GM23338 (cell line): ENCODE measurements around the gene EIF2D. TPM values are rescaled to one million over a fixed set of nuclear protein-coding genes. Genes with fewer than 3 reads are reported as not detected.
A peak's percentile ranks its signal among the peaks of the same experiment; 100 is the strongest.
"Not testable (repeated sequence)": the region's sequence is repeated elsewhere in the genome, so short reads cannot be mapped to it uniquely, and the experiment has no call there.

Source experiments
- ATAC-seq: fragments of 200-7000 bp; cut with Tn5 transposase; 3 replicates; pipeline ENCODE4 v1.9.1; 2020
- DNase-seq: peaks from one replicate; pipeline ENCODE4 v3.0.0-alpha.2; 2015; ENCODE audit warnings: low spot score
- H2AFZ ChIP-seq: fragments of 200-600 bp; sonication (generic); 2 replicates; pipeline ENCODE4 v1.8.0; 2016; ENCODE audit warnings: antibody characterized with exemption, mild to moderate bottlenecking, moderate library complexity
- H3F3A ChIP-seq: fragments of 200-600 bp; sonication (generic); replicated peaks from 2 replicates; pipeline ENCODE4 v1.8.0; 2017; ENCODE audit warnings: antibody characterized with exemption, mixed run types, low read depth
- H3K27ac ChIP-seq: fragments of 200-600 bp; sonication (generic); 2 replicates; pipeline ENCODE4 v1.6.1; 2016; ENCODE audit warnings: low read depth
- H3K27me3 ChIP-seq: fragments of 200-600 bp; sonication (generic); 2 replicates; pipeline ENCODE4 v1.8.0; 2016; ENCODE audit warnings: mild to moderate bottlenecking, mixed run types, moderate library complexity; ENCODE audit not compliant: insufficient read depth
- H3K36me3 ChIP-seq: fragments of 200-600 bp; sonication (generic); 2 replicates; pipeline ENCODE4 v1.8.0; 2016; ENCODE audit warnings: mild to moderate bottlenecking; ENCODE audit not compliant: insufficient read depth
- H3K4me1 ChIP-seq: fragments of 200-600 bp; sonication (generic); 2 replicates; pipeline ENCODE4 v1.8.0; 2016; ENCODE audit warnings: mild to moderate bottlenecking, moderate library complexity; ENCODE audit not compliant: insufficient read depth
- H3K4me2 ChIP-seq: fragments of 200-600 bp; sonication (generic); 2 replicates; pipeline ENCODE4 v1.7.1; 2017; ENCODE audit warnings: mixed run types
- H3K4me3 ChIP-seq: fragments of 200-600 bp; sonication (generic); 2 replicates; pipeline ENCODE4 v1.6.1; 2016; ENCODE audit warnings: mixed run types
- H3K79me2 ChIP-seq: fragments of 200-600 bp; sonication (generic); replicated peaks from 2 replicates; pipeline ENCODE4 v1.8.0; 2017; ENCODE audit warnings: mild to moderate bottlenecking; ENCODE audit not compliant: insufficient read depth
- H3K9me2 ChIP-seq: fragments of 200-600 bp; sonication (generic); 2 replicates; pipeline ENCODE4 v1.8.0; 2017; ENCODE audit not compliant: insufficient read depth
- H4K20me1 ChIP-seq: fragments of 200-600 bp; sonication (generic); replicated peaks from 2 replicates; pipeline ENCODE4 v1.8.0; 2017; ENCODE audit warnings: mild to moderate bottlenecking; ENCODE audit not compliant: insufficient read depth
- H3K27ac Mint-ChIP-seq: 2 replicates; pipeline ENCODE4 v1.8.0; 2020; ENCODE audit warnings: inconsistent platforms, mild to moderate bottlenecking, moderate library complexity, mixed read lengths
- H3K27me3 Mint-ChIP-seq: 3 replicates; pipeline ENCODE4 v1.8.0; 2022; ENCODE audit warnings: low read depth, mild to moderate bottlenecking, moderate library complexity, mixed read lengths, inconsistent platforms; ENCODE audit not compliant: insufficient read depth, poor library complexity
- H3K36me3 Mint-ChIP-seq: 3 replicates; pipeline ENCODE4 v1.8.0; 2021; ENCODE audit warnings: low read depth, mild to moderate bottlenecking, inconsistent platforms, moderate library complexity, mixed read lengths
- H3K4me1 Mint-ChIP-seq: 3 replicates; pipeline ENCODE4 v1.8.0; 2020; ENCODE audit warnings: mild to moderate bottlenecking, inconsistent platforms, mixed read lengths
- H3K4me3 Mint-ChIP-seq: 3 replicates; pipeline ENCODE4 v1.8.0; 2021; ENCODE audit warnings: moderate library complexity, mild to moderate bottlenecking, inconsistent platforms, mixed read lengths
- H3K9me3 Mint-ChIP-seq: 3 replicates; pipeline ENCODE4 v1.8.0; 2020; ENCODE audit warnings: moderate library complexity, mild to moderate bottlenecking, inconsistent platforms, mixed read lengths
- CREB1 ChIP-seq: fragments of 250-450 bp; sonication (Bioruptor Pico); IDR thresholded peaks from 2 replicates; pipeline ENCODE4 v1.5.0; 2020; ENCODE audit warnings: low read depth, mild to moderate bottlenecking, moderate library complexity
- ETS1 ChIP-seq: IDR thresholded peaks from 2 replicates; pipeline ENCODE4 v1.6.1; 2016; ENCODE audit warnings: antibody characterized with exemption
- JUNB ChIP-seq: IDR thresholded peaks from one replicate; pipeline ENCODE4 v1.6.1; 2016; ENCODE audit warnings: antibody characterized with exemption; ENCODE audit not compliant: unreplicated experiment
- POLR2AphosphoS5 ChIP-seq: IDR thresholded peaks from 2 replicates; pipeline ENCODE4 v1.6.1; 2016; ENCODE audit warnings: antibody characterized with exemption, low read depth
- REST ChIP-seq: IDR thresholded peaks from one replicate; pipeline ENCODE4 v1.6.1; 2018; ENCODE audit warnings: antibody characterized with exemption; ENCODE audit not compliant: unreplicated experiment
- ZNF114 ChIP-seq: fragments of 250-450 bp; sonication (Bioruptor Pico); IDR thresholded peaks from 2 replicates; pipeline ENCODE4 v1.5.0; 2020; ENCODE audit warnings: mild to moderate bottlenecking, moderate library complexity
- polyA plus RNA-seq: library from polyadenylated mRNA; unstranded; fragments of >200 nt; fragmentation: Nextera tagmentation; extraction: Ambion mirVana; gene quantifications from 2 replicates; pipeline ENCODE4 v1.2.1, GENCODE V29; 2016
- total RNA-seq: library from RNA; depleted of rRNA; stranded (reverse); fragments of >200 nt; shearing (Covaris generic); gene quantifications from 2 replicates; pipeline ENCODE4 v1.2.3, GENCODE V29; 2014
- TF ChIP-seq, protein P1 (sequence below), 2 experiments: fragments of 200-600 bp in 1 of 2; sonication (generic) in 1 of 2; conservative IDR thresholded peaks; 2 replicates each; pipeline versions ENCODE4 v1.5.1 to v1.6.1; 2016 to 2017; ENCODE audit warnings: antibody characterized with exemption in 2 of 2, low read depth in 2 of 2, mild to moderate bottlenecking in 2 of 2, moderate library complexity in 1 of 2

The EIF2D gene
- total and polyA plus RNA-seq, 2 experiments from 2014 or later: 25.1 to 34.8 TPM

DNA sequence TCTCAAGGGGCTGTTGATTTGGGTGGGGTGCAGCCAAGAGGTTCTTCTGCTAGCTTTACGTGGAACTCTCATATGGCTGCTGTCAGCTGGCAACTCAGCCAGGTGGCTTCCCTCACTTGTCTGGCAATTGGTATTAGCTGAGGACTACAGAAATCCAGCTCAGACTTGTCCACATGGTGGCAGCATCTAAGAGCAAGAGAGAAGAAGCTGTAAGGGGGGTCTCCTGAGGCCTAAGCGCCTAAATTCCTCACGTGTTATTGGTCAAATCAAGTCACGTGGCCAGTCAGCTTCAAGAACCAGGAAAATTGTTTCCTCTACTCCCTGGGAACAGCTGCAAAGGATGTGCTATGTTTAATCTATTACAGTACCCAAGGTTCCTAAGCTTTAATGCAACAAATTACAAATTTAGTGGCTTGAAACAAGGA, 18.8 kb upstream of the EIF2D start:
- peaks cover 19% of the 10 kb centered on the region for H3K4me1 ChIP-seq
- H3K4me1 Mint-ChIP-seq: peaks cover 16% of the 10 kb centered on the region
- no peak overlapping the region for H3K27ac ChIP-seq
- no peaks in the 10 kb centered on the region for H3K79me2 ChIP-seq
- peak; percentile 96 for DNase-seq
- H3K4me2 ChIP-seq: no peak overlapping the region
- H3K9me2 ChIP-seq: no peaks in the 10 kb centered on the region
- TF ChIP-seq JUNB (no peak), ETS1 (no peak), POLR2AphosphoS5 (no peak), ZNF114 (CRISPR knock-in tag) (no peak), REST (no peak)
- TF ChIP-seq, protein P1, sequence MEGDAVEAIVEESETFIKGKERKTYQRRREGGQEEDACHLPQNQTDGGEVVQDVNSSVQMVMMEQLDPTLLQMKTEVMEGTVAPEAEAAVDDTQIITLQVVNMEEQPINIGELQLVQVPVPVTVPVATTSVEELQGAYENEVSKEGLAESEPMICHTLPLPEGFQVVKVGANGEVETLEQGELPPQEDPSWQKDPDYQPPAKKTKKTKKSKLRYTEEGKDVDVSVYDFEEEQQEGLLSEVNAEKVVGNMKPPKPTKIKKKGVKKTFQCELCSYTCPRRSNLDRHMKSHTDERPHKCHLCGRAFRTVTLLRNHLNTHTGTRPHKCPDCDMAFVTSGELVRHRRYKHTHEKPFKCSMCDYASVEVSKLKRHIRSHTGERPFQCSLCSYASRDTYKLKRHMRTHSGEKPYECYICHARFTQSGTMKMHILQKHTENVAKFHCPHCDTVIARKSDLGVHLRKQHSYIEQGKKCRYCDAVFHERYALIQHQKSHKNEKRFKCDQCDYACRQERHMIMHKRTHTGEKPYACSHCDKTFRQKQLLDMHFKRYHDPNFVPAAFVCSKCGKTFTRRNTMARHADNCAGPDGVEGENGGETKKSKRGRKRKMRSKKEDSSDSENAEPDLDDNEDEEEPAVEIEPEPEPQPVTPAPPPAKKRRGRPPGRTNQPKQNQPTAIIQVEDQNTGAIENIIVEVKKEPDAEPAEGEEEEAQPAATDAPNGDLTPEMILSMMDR (conservative IDR thresholded peaks at IDR 0.05; ENCODE audit: low read depth in 2 of 2): peak; percentile 74 to 91
- H3K27me3 Mint-ChIP-seq: peaks cover 7% of the 10 kb centered on the region
- H3F3A ChIP-seq: peaks cover 10% of the 10 kb centered on the region
- H3K27me3 ChIP-seq: peaks cover 7% of the 10 kb centered on the region
- H4K20me1 ChIP-seq: no peaks in the 10 kb centered on the region; the same call in 1 of the 2 replicates
- H3K36me3 Mint-ChIP-seq: no peaks in the 10 kb centered on the region; the same call in 2 of the 3 replicates
- no peak overlapping the region for H3K27ac Mint-ChIP-seq
- no peak overlapping the region for H2AFZ ChIP-seq
- no peaks in the 10 kb centered on the region for H3K36me3 ChIP-seq
- H3K4me3 ChIP-seq: no peak overlapping the region
- no peaks in the 10 kb centered on the region; the same call in 2 of the 3 replicates for H3K9me3 Mint-ChIP-seq
- ATAC-seq: peak; percentile 34
- no peak overlapping the region for H3K4me3 Mint-ChIP-seq

GRCh38 chr1:206628916-206629315, 16.7 kb upstream of the EIF2D start:
- H3K4me3 Mint-ChIP-seq: no peak overlapping the region
- Histone ChIP-seq H3K79me2 (no peaks in the 10 kb centered on the region), H3K9me2 (no peaks in the 10 kb centered on the region), H3K4me3 (no peak overlapping the region), H3K36me3 (no peaks in the 10 kb centered on the region), H3F3A (no peaks in the 10 kb centered on the region), H3K27me3 (no peaks in the 10 kb centered on the region), H4K20me1 (no peaks in the 10 kb centered on the region; the same call in 1 of the 2 replicates), H3K4me1 (peaks cover 9% of the 10 kb centered on the region; the same call in 1 of the 2 replicates), H3K4me2 (no peak overlapping the region), H2AFZ (peak overlapping the region; percentile 80; the same call in 1 of the 2 replicates), H3K27ac (no peak overlapping the region)
- no peak overlapping the region for H3K27ac Mint-ChIP-seq
- ATAC-seq: no peak
- peaks cover 8% of the 10 kb centered on the region for H3K27me3 Mint-ChIP-seq
- TF ChIP-seq CREB1 (CRISPR knock-in tag): no peak
- H3K36me3 Mint-ChIP-seq: no peaks in the 10 kb centered on the region
- DNase-seq: no peak
- peaks cover 8% of the 10 kb centered on the region for H3K4me1 Mint-ChIP-seq
- H3K9me3 Mint-ChIP-seq: no peaks in the 10 kb centered on the region

DNA sequence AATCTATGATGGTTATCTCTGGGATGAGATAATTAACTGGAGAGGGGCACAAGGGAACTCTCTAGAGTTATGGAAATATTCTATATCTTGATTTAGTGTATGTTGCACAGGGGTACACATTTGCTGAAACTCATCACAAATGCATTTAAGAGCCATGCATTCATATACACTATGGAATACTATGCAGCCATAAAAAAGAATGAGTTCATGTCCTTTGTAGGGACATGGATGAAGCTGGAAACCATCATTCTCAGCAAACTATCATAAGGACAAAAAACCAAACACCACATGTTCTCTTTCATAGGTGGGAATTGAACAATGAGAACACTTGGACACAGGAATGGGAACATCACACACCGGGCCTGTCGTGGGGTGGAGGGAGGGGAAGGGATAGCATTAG, 14.1 kb upstream of the EIF2D start:
- H3K4me2 ChIP-seq, H3K27ac ChIP-seq, H3K4me1 Mint-ChIP-seq, H3K4me3 ChIP-seq, H3K36me3 Mint-ChIP-seq, H3K9me3 Mint-ChIP-seq, H2AFZ ChIP-seq, H3K27me3 Mint-ChIP-seq, H3K9me2 ChIP-seq, DNase-seq, H3K4me1 ChIP-seq, H3K27me3 ChIP-seq, H4K20me1 ChIP-seq, ATAC-seq, H3K79me2 ChIP-seq, H3K4me3 Mint-ChIP-seq, H3K36me3 ChIP-seq, H3K27ac Mint-ChIP-seq, H3F3A ChIP-seq: not testable (repeated sequence)
